H9 (cell line): Measurements from ENCODE around the gene DYRK2. TPM values are rescaled to one million over a fixed set of nuclear protein-coding genes. Genes with fewer than 3 reads are reported as not detected.

Experiments
- DNase-seq: peaks from one replicate; pipeline ENCODE4 v3.0.0-alpha.2; 2017
- H2AFZ ChIP-seq: one replicate; pipeline ENCODE4 v1.6.1; 2013; ENCODE audit warnings: mild to moderate bottlenecking, low read length, control low read depth, moderate library complexity
- H2AK5ac ChIP-seq: 2 replicates; pipeline ENCODE4 v1.6.1; 2013; ENCODE audit warnings: low read length, control low read depth, mixed read lengths; ENCODE audit not compliant: insufficient read length
- H2BK120ac ChIP-seq: one replicate; pipeline ENCODE4 v1.6.1; 2013; ENCODE audit warnings: low read depth, mild to moderate bottlenecking, low read length, control low read depth, inconsistent platforms; ENCODE audit not compliant: poor library complexity, severe bottlenecking
- H2BK12ac ChIP-seq: 2 replicates; pipeline ENCODE4 v1.6.1; 2013; ENCODE audit warnings: low read length, control low read depth, mixed read lengths, low read depth; ENCODE audit not compliant: insufficient read length
- H2BK15ac ChIP-seq: 2 replicates; pipeline ENCODE4 v1.6.1; 2013; ENCODE audit warnings: low read depth, low read length, control low read depth
- H2BK20ac ChIP-seq: one replicate; pipeline ENCODE4 v1.6.1; 2013; ENCODE audit warnings: low read depth, mild to moderate bottlenecking, low read length, control low read depth, inconsistent platforms; ENCODE audit not compliant: poor library complexity, severe bottlenecking
- H2BK5ac ChIP-seq: 2 replicates; pipeline ENCODE4 v1.6.1; 2013; ENCODE audit warnings: low read length, control low read depth, mixed read lengths; ENCODE audit not compliant: insufficient read length
- H3K14ac ChIP-seq: 2 replicates; pipeline ENCODE4 v1.6.1; 2013; ENCODE audit warnings: low read length, control low read depth; ENCODE audit not compliant: insufficient read depth
- H3K18ac ChIP-seq: 2 replicates; pipeline ENCODE4 v1.6.1; 2013; ENCODE audit warnings: low read depth, mild to moderate bottlenecking, mixed read lengths, low read length, control low read depth; ENCODE audit not compliant: insufficient read length
- H3K23ac ChIP-seq: 2 replicates; pipeline ENCODE4 v1.6.1; 2013; ENCODE audit warnings: low read length, control low read depth, mixed read lengths, low read depth; ENCODE audit not compliant: insufficient read length
- H3K23me2 ChIP-seq: 2 replicates; pipeline ENCODE4 v1.6.1; 2013; ENCODE audit warnings: low read depth, mild to moderate bottlenecking, mixed read lengths, low read length, control low read depth; ENCODE audit not compliant: insufficient read length, poor library complexity, severe bottlenecking
- H3K27ac ChIP-seq: 2 replicates; pipeline ENCODE4 v1.5.1; 2013; ENCODE audit warnings: low read length, control low read depth, mixed read lengths, low read depth; ENCODE audit not compliant: insufficient read length
- H3K27me3 ChIP-seq: 2 replicates; pipeline ENCODE4 v1.6.1; 2013; ENCODE audit warnings: low read length, control low read depth, inconsistent platforms; ENCODE audit not compliant: insufficient read depth
- H3K4ac ChIP-seq: 2 replicates; pipeline ENCODE4 v1.6.1; 2013; ENCODE audit warnings: low read depth, mild to moderate bottlenecking, control low read depth, inconsistent platforms, low read length, moderate library complexity
- H3K4me1 ChIP-seq: 2 replicates; pipeline ENCODE4 v1.6.1; 2013; ENCODE audit warnings: low read length, control low read depth, inconsistent platforms; ENCODE audit not compliant: insufficient read depth
- H3K4me2 ChIP-seq: 2 replicates; pipeline ENCODE4 v1.6.1; 2013; ENCODE audit warnings: low read length, control low read depth, mixed read lengths; ENCODE audit not compliant: insufficient read length, insufficient read depth
- H3K56ac ChIP-seq: 2 replicates; pipeline ENCODE4 v1.6.1; 2013; ENCODE audit warnings: low read depth, mild to moderate bottlenecking, mixed read lengths, low read length, control low read depth; ENCODE audit not compliant: insufficient read length
- H3K79me1 ChIP-seq: 2 replicates; pipeline ENCODE4 v1.6.1; 2013; ENCODE audit warnings: low read depth, mild to moderate bottlenecking, moderate library complexity, low read length, control low read depth, inconsistent platforms; ENCODE audit not compliant: insufficient read depth, poor library complexity, severe bottlenecking
- H3K79me2 ChIP-seq: 2 replicates; pipeline ENCODE4 v1.6.1; 2013; ENCODE audit warnings: low read length, control low read depth, inconsistent platforms; ENCODE audit not compliant: insufficient read depth
- H3K9ac ChIP-seq: 2 replicates; pipeline ENCODE4 v1.6.1; 2013; ENCODE audit warnings: low read length, control low read depth, mixed read lengths; ENCODE audit not compliant: insufficient read length; ENCODE audit errors: extremely low read depth
- H3K9me3 ChIP-seq: one replicate; pipeline ENCODE4 v1.6.1; 2013; ENCODE audit warnings: low read depth, low read length, inconsistent platforms; ENCODE audit not compliant: control insufficient read depth
- H3T11ph ChIP-seq: one replicate; pipeline ENCODE4 v1.6.1; 2013; ENCODE audit warnings: mild to moderate bottlenecking, low read length, control low read depth, inconsistent platforms
- H4K20me1 ChIP-seq: one replicate; pipeline ENCODE4 v1.6.1; 2013; ENCODE audit not compliant: control insufficient read depth, insufficient read length, insufficient read depth
- H4K5ac ChIP-seq: 2 replicates; pipeline ENCODE4 v1.6.1; 2013; ENCODE audit warnings: low read depth, mild to moderate bottlenecking, mixed read lengths, low read length, control low read depth; ENCODE audit not compliant: insufficient read length
- H4K8ac ChIP-seq: replicated peaks from 2 replicates; pipeline ENCODE4 v1.6.1; 2013; ENCODE audit warnings: low read length, control low read depth, mixed read lengths, low read depth; ENCODE audit not compliant: insufficient read length
- H4K91ac ChIP-seq: 2 replicates; pipeline ENCODE4 v1.6.1; 2013; ENCODE audit warnings: low read depth, mild to moderate bottlenecking, moderate library complexity, mixed read lengths, low read length, control low read depth; ENCODE audit not compliant: insufficient read length
- H3K27ac Mint-ChIP-seq, 3 experiments: 2 replicates in 2 of 3; 3 replicates in 1 of 3; pipeline ENCODE4 v1.8.0; 2020 to 2021; ENCODE audit warnings: mixed read lengths in 3 of 3, mild to moderate bottlenecking in 1 of 3, moderate library complexity in 1 of 3
- H3K27me3 Mint-ChIP-seq: 2 replicates; pipeline ENCODE4 v1.8.0; 2021; ENCODE audit warnings: low read depth, mild to moderate bottlenecking, moderate library complexity, mixed read lengths
- H3K36me3 Mint-ChIP-seq, 3 experiments: 2 replicates in 2 of 3; 3 replicates in 1 of 3; pipeline ENCODE4 v1.8.0; 2020 to 2021; ENCODE audit warnings: low read depth in 3 of 3, mixed read lengths in 3 of 3; ENCODE audit not compliant: insufficient read depth in 1 of 3
- H3K4me1 Mint-ChIP-seq, 2 experiments: 2 replicates each; pipeline ENCODE4 v1.8.0; 2020; ENCODE audit warnings: mixed read lengths in 2 of 2
- H3K4me3 Mint-ChIP-seq, 2 experiments: 2 replicates in 1 of 2; 3 replicates in 1 of 2; pipeline ENCODE4 v1.8.0; 2020 to 2021; ENCODE audit warnings: mild to moderate bottlenecking in 2 of 2, mixed read lengths in 2 of 2, moderate library complexity in 1 of 2
- H3K9me3 Mint-ChIP-seq, 2 experiments: 2 replicates in 1 of 2; 3 replicates in 1 of 2; pipeline ENCODE4 v1.8.0; 2020; ENCODE audit warnings: mild to moderate bottlenecking in 2 of 2, mixed read lengths in 2 of 2, moderate library complexity in 1 of 2
- CTCF ChIP-seq: fragments of 200-600 bp; sonication (generic); conservative IDR thresholded peaks from 3 replicates; pipeline ENCODE4 v1.8.0; 2021; ENCODE audit warnings: antibody characterized with exemption, mild to moderate bottlenecking
- WGBS: extraction: QIAGEN DNeasy Blood & Tissue Kit; methylation state at CpG from one replicate; pipeline ENCODE4 v1.1.7; 2013; ENCODE audit warnings: missing lambda C conversion rate, low lambda C conversion rate, mixed read lengths; ENCODE audit not compliant: insufficient read length; ENCODE audit errors: extremely low coverage; 5-methylcytosine and 5-hydroxymethylcytosine counted together
- total RNA-seq: library from RNA; stranded (reverse); gene quantifications from 2 replicates; pipeline ENCODE4 v1.2.1, GENCODE V29; 2021

DYRK2 gene
- total RNA-seq, 1 experiment from 2014 or later = 40.6 TPM

GRCh38 chr12:67640863-67641262 is 7.7 kb upstream of the DYRK2 start:
- Histone ChIP-seq H3K4me1 (no peaks in the 10 kb centered on the region; the same call in 1 of the 2 replicates), H3K79me2 (no peaks in the 10 kb centered on the region), H3K56ac (no peak overlapping the region), H2BK20ac (no peak overlapping the region), H3K14ac (no peak overlapping the region), H2BK120ac (no peak overlapping the region), H3K9ac (no peak overlapping the region), H2AFZ (no peak overlapping the region), H2BK12ac (no peak overlapping the region), H4K8ac (no peak overlapping the region), H3K9me3 (no peaks in the 10 kb centered on the region), H4K5ac (no peak overlapping the region), H3T11ph (no peak overlapping the region), H2AK5ac (no peak overlapping the region), H3K23me2 (no peaks in the 10 kb centered on the region), H3K23ac (no peak overlapping the region), H3K27ac (no peak overlapping the region), H2BK5ac (no peak overlapping the region), H3K79me1 (no peaks in the 10 kb centered on the region), H3K27me3 (no peaks in the 10 kb centered on the region), H4K91ac (no peak overlapping the region), H3K18ac (no peak overlapping the region), H3K4me2 (no peak overlapping the region), H4K20me1 (no peaks in the 10 kb centered on the region), H3K4ac (no peak overlapping the region), H2BK15ac (no peak overlapping the region)
- Mint-ChIP-seq H3K36me3 (no peaks in the 10 kb centered on the region), H3K9me3 (no peaks in the 10 kb centered on the region), H3K4me3 (no peak overlapping the region), H3K27me3 (no peaks in the 10 kb centered on the region), H3K27ac (no peak overlapping the region), H3K4me1 (no peaks in the 10 kb centered on the region)
- TF ChIP-seq CTCF = no peak
- DNase-seq = no peak
- WGBS = no CpG with 5 or more reads among the region's 2 CpGs
